ENCODE measurements around the gene RASSF10.

Gene RASSF10

DNA sequence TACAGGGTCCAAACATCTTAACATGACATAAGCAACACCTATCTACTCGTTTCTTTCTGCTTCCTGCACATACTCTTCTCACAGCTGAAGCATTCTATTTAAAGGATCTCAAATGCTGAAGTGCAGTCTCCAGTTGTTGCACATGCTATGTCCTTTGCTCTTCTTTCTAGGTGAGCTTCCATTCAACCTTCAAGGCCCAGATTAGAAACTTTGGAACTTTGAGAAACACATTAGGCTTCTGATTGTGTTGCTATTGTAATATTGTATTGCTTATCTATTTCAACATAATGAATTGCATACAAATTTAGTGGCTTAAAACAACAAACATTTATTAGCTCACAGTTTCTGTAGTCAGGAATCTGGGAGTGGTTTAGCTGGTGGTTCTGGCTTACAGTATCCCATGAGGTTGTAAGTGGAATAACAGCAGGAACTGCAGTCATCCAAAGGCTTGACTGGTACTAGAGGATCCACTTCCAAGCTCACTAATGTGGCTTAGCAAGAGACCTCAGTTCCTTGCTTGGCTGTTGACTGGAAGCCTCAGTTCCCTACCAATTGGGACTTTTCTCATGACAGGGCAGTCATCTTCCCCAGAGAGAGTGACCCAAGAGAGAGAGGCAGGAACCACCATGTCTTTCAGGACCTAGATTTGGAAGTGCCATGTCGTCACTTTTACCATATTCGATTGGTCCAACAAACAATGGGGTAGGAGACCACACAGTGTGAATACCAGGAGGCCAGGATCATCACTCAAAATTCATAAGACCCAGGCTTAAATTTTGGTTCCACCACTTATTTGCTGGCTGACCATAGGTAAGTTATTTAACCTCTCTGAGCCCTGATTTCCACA lies 27.2 kb upstream of the RASSF10 start:
- TF ChIP-seq CTCF (IDR thresholded peaks at IDR 0.05; ENCODE audit: low read depth, low read length): no peak
- H3K4me3 ChIP-seq (ENCODE audit: low read depth, low read length): no peak overlapping the region

DNA sequence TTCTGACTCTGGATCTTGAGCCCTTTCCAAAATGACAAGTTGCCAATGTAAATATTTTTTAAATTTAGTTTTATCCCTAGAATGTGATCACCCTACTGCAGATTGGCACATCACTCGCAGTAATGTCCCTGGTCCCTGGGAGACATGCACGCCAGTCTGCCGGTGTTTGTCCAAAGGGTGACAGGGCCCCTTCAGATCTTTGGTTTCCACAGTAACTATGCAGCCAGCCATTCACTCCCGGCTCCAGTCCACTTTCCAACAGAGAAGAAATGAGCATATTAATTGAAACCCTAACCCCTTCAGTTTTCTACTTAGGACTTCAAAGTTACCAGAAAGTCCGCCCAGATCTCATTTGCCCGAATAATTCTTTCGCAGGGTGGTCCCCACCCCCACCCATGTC lies 25.8 kb upstream of the RASSF10 start:
- no peak for TF ChIP-seq CTCF (IDR thresholded peaks at IDR 0.05; ENCODE audit: low read depth, low read length)
- no peak overlapping the region for H3K4me3 ChIP-seq (ENCODE audit: low read depth, low read length)

DNA sequence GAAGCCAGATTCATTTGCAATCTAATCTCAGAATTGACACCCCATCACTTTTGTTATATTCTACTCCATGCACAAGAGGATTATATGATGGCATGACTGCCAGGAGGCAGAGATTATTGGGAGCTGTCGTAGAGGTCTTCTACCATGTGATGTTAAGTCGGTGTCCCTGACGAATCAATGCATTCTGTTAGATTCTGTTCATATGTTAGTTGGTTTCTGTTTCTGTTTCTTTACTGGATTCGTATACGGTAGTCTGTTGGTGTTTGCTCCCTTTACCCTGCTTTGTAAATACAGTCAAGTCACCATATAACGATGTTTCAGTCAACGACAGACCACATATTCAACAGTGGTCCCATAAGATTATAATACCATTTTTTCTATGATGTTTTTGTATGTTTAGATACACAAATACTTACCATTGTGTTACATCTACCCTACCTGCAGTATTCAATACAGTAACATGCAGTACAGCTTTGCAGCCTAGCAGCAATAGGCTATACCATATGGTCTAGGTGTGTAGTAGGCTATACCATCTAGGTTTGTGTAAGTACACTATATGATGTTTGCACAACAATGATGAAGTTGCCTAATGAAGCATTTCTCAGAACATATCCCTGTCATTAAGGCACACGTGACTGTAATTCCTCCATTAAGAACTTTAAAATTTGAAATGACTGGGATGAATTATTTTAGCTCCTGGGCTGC lies 22.8 kb upstream of the RASSF10 start:
- no peak for TF ChIP-seq CTCF (IDR thresholded peaks at IDR 0.05; ENCODE audit: low read depth, low read length)
- no peak overlapping the region for H3K4me3 ChIP-seq (ENCODE audit: low read depth, low read length)

DNA sequence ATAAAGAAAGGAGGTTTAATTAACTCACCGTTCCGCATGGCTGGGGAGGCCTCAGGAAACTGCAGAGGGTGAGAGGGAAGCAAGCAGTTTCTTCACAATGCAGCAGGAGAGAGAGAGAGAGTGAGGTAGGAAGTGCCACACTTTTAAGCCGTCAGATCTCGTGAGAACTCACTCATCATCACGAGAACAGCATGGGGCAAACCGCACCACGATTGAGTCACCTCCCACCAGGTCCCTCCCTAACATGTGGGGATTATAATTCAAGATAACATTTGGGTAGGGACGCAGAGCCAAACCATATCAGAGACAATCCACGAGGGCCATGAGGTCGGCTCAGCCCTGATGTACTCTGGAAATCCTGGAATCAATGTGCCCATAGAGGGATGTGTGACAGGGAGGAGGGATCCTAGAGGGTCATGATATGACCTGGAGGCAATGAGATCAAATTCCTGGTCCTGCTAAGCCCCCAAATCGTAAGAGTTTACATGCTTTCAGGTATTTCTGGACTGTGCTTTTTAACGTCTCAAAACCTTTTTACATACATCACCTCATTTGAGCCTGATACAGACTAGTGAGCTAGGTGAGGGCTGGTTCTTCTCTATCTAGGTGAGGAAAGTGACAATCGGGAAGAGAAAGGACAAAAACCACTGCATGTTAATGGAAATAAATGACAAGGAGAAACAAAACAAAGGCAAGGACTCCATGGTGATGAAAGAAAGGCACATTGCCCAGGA lies 19.5 kb upstream of the RASSF10 start:
- no peak overlapping the region for H3K4me3 ChIP-seq (ENCODE audit: low read depth, low read length)
- TF ChIP-seq CTCF (IDR thresholded peaks at IDR 0.05; ENCODE audit: low read depth, low read length): no peak

GRCh38 chr11:12990162-12990480 lies 19.0 kb upstream of the RASSF10 start:
- TF ChIP-seq CTCF (IDR thresholded peaks at IDR 0.05; ENCODE audit: low read depth, low read length): no peak

GRCh38 chr11:12991426-12991825 lies 17.7 kb upstream of the RASSF10 start:
- no peak overlapping the region for H3K4me3 ChIP-seq (ENCODE audit: low read depth, low read length)
- no peak for TF ChIP-seq CTCF (IDR thresholded peaks at IDR 0.05; ENCODE audit: low read depth, low read length)

More at GRCh38 chr11:12990162-12990480, 19.0 kb upstream of the RASSF10 start:
- no peak overlapping the region for H3K4me3 ChIP-seq (ENCODE audit: low read depth, low read length)
